WTC11 (cell line): ENCODE measurements around the gene VEPH1. TPM values are rescaled to one million over a fixed set of nuclear protein-coding genes. Genes with fewer than 3 reads are reported as not detected.

Experiments
- CREM ChIP-seq: sonication (generic); formaldehyde crosslinking; IDR thresholded peaks from 2 replicates; pipeline ENCODE4 v1.8.1; 2022; ENCODE audit warnings: mild to moderate bottlenecking, missing genetic modification reagents, moderate library complexity
- FOXP1 ChIP-seq: sonication (generic); formaldehyde crosslinking; IDR thresholded peaks from 2 replicates; pipeline ENCODE4 v1.8.0; 2022; ENCODE audit warnings: missing genetic modification reagents, mild to moderate bottlenecking, moderate library complexity, borderline replicate concordance
- FOXP4 ChIP-seq: sonication (generic); formaldehyde crosslinking; IDR thresholded peaks from 2 replicates; pipeline ENCODE4 v1.8.0; 2022; ENCODE audit warnings: mild to moderate bottlenecking, missing genetic modification reagents
- KAT7 ChIP-seq: sonication (generic); formaldehyde crosslinking; IDR thresholded peaks from 2 replicates; pipeline ENCODE4 v1.8.1; 2023; ENCODE audit warnings: missing genetic modification reagents, mild to moderate bottlenecking, borderline replicate concordance
- MYBL2 ChIP-seq: sonication (generic); formaldehyde crosslinking; IDR thresholded peaks from 2 replicates; pipeline ENCODE4 v1.8.1; 2023; ENCODE audit warnings: mild to moderate bottlenecking, moderate library complexity, missing genetic modification reagents
- NFE2L1 ChIP-seq: sonication (generic); formaldehyde crosslinking; IDR thresholded peaks from 2 replicates; pipeline ENCODE4 v1.8.1; 2023; ENCODE audit warnings: missing genetic modification reagents
- NFYB ChIP-seq: sonication (generic); formaldehyde crosslinking; conservative IDR thresholded peaks from 2 replicates; pipeline ENCODE4 v1.8.0; 2022; ENCODE audit warnings: low read depth, missing genetic modification reagents
- STAT6 ChIP-seq: sonication (generic); formaldehyde crosslinking; conservative IDR thresholded peaks from 2 replicates; pipeline ENCODE4 v1.8.1; 2023; ENCODE audit warnings: mild to moderate bottlenecking, low read depth, missing genetic modification reagents, moderate library complexity
- ZBTB21 ChIP-seq: sonication (generic); formaldehyde crosslinking; IDR thresholded peaks from 2 replicates; pipeline ENCODE4 v1.8.1; 2023; ENCODE audit warnings: mild to moderate bottlenecking, missing genetic modification reagents, borderline replicate concordance
- ZNF281 ChIP-seq: sonication (generic); formaldehyde crosslinking; IDR thresholded peaks from 2 replicates; pipeline ENCODE4 v1.8.0; 2023; ENCODE audit warnings: mild to moderate bottlenecking, missing genetic modification reagents
- ZNF416 ChIP-seq: fragments of 250-450 bp; sonication (Bioruptor Pico); IDR thresholded peaks from 2 replicates; pipeline ENCODE4 v1.9.0; 2021; ENCODE audit warnings: mild to moderate bottlenecking, inconsistent platforms
- ZNF532 ChIP-seq: fragments of 250-450 bp; sonication (Bioruptor Pico); IDR thresholded peaks from 2 replicates; pipeline ENCODE4 v1.9.0; 2021; ENCODE audit warnings: mild to moderate bottlenecking, borderline replicate concordance
- total RNA-seq: library from RNA; stranded (reverse); gene quantifications from 3 replicates; pipeline ENCODE4 v1.2.3, GENCODE V29; 2021
- TF ChIP-seq, protein P1 (sequence below): sonication (generic); formaldehyde crosslinking; IDR thresholded peaks from 2 replicates; pipeline ENCODE4 v1.8.1; 2023; ENCODE audit warnings: mild to moderate bottlenecking, missing genetic modification reagents, borderline replicate concordance
- TF ChIP-seq, protein P2 (sequence below): fragments of 200-600 bp; IDR thresholded peaks from 2 replicates; pipeline ENCODE4 v1.8.0; 2022; ENCODE audit warnings: antibody characterized with exemption
- TF ChIP-seq, protein P3 (sequence below): sonication (generic); formaldehyde crosslinking; IDR thresholded peaks from 2 replicates; pipeline ENCODE4 v1.8.1; 2023; ENCODE audit warnings: mild to moderate bottlenecking, missing genetic modification reagents, moderate library complexity
- TF ChIP-seq, protein P4 (sequence below): fragments of 250-450 bp; sonication (Bioruptor Pico); conservative IDR thresholded peaks from 2 replicates; pipeline ENCODE4 v1.9.0; 2021; ENCODE audit warnings: mild to moderate bottlenecking

Gene VEPH1
- total RNA-seq, 1 experiment from 2014 or later: 10.8 TPM

DNA sequence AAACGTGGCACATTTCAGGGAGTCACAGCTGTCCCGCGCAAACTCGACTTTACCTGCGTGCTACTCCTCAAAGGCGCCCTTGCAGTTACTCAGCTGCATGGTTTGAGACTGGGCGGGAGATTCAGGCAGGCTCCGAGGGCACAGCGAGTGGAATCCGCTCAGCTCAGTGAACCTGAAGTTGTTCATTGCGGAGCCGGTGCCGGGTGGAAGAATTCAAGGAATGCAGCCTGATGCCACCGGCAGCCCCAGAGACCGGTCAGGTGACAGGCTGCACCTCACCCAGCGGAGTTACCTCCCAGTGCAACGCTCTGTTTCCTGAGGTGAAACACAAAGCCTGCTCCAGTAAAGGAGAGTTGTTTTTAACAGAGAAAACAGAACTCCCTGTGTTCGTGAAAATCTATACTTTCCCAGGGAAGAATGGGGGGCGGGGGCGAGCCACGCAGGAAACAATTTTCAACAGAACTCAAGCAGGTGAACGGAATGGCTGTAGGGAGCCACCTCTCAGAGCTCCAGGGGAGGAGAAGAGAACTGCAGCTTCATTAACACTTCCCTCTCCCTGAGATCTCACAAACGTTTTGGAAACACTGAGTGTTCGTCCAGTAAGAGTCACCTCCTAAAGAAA is 3.8 kb downstream of the VEPH1 start (continued):
- TF ChIP-seq, protein P1, sequence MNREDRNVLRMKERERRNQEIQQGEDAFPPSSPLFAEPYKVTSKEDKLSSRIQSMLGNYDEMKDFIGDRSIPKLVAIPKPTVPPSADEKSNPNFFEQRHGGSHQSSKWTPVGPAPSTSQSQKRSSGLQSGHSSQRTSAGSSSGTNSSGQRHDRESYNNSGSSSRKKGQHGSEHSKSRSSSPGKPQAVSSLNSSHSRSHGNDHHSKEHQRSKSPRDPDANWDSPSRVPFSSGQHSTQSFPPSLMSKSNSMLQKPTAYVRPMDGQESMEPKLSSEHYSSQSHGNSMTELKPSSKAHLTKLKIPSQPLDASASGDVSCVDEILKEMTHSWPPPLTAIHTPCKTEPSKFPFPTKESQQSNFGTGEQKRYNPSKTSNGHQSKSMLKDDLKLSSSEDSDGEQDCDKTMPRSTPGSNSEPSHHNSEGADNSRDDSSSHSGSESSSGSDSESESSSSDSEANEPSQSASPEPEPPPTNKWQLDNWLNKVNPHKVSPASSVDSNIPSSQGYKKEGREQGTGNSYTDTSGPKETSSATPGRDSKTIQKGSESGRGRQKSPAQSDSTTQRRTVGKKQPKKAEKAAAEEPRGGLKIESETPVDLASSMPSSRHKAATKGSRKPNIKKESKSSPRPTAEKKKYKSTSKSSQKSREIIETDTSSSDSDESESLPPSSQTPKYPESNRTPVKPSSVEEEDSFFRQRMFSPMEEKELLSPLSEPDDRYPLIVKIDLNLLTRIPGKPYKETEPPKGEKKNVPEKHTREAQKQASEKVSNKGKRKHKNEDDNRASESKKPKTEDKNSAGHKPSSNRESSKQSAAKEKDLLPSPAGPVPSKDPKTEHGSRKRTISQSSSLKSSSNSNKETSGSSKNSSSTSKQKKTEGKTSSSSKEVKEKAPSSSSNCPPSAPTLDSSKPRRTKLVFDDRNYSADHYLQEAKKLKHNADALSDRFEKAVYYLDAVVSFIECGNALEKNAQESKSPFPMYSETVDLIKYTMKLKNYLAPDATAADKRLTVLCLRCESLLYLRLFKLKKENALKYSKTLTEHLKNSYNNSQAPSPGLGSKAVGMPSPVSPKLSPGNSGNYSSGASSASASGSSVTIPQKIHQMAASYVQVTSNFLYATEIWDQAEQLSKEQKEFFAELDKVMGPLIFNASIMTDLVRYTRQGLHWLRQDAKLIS (CRISPR knock-in tag): 0 out of 2 replicates have a peak, but pooled peaks have one; percentile 33
- no peak for TF ChIP-seq NFYB (CRISPR knock-in tag)
- TF ChIP-seq ZNF532 (CRISPR knock-in tag): 0 out of 2 replicates have a peak, but pooled peaks have one; percentile 10
- TF ChIP-seq ZNF281 (CRISPR knock-in tag): 0 out of 2 replicates have a peak, but pooled peaks have one; percentile 65
- TF ChIP-seq, protein P2, sequence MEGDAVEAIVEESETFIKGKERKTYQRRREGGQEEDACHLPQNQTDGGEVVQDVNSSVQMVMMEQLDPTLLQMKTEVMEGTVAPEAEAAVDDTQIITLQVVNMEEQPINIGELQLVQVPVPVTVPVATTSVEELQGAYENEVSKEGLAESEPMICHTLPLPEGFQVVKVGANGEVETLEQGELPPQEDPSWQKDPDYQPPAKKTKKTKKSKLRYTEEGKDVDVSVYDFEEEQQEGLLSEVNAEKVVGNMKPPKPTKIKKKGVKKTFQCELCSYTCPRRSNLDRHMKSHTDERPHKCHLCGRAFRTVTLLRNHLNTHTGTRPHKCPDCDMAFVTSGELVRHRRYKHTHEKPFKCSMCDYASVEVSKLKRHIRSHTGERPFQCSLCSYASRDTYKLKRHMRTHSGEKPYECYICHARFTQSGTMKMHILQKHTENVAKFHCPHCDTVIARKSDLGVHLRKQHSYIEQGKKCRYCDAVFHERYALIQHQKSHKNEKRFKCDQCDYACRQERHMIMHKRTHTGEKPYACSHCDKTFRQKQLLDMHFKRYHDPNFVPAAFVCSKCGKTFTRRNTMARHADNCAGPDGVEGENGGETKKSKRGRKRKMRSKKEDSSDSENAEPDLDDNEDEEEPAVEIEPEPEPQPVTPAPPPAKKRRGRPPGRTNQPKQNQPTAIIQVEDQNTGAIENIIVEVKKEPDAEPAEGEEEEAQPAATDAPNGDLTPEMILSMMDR: no peak
- TF ChIP-seq, protein P3, sequence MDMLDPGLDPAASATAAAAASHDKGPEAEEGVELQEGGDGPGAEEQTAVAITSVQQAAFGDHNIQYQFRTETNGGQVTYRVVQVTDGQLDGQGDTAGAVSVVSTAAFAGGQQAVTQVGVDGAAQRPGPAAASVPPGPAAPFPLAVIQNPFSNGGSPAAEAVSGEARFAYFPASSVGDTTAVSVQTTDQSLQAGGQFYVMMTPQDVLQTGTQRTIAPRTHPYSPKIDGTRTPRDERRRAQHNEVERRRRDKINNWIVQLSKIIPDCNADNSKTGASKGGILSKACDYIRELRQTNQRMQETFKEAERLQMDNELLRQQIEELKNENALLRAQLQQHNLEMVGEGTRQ: peak; percentile 89
- TF ChIP-seq CREM (CRISPR knock-in tag): no peak
- peak; percentile 28; the same call in 1 of the 2 replicates for TF ChIP-seq NFE2L1 (CRISPR knock-in tag)
- TF ChIP-seq ZNF416 (CRISPR knock-in tag): no peak
- peak; percentile 74; the same call in 1 of the 2 replicates for TF ChIP-seq FOXP1
- TF ChIP-seq FOXP4 (CRISPR knock-in tag): no peak
- no peak for TF ChIP-seq STAT6
- 0 out of 2 replicates have a peak, but pooled peaks have one; percentile 39 for TF ChIP-seq KAT7 (CRISPR knock-in tag)
- peak; percentile 64 for TF ChIP-seq MYBL2 (CRISPR knock-in tag)
- TF ChIP-seq, protein P4, sequence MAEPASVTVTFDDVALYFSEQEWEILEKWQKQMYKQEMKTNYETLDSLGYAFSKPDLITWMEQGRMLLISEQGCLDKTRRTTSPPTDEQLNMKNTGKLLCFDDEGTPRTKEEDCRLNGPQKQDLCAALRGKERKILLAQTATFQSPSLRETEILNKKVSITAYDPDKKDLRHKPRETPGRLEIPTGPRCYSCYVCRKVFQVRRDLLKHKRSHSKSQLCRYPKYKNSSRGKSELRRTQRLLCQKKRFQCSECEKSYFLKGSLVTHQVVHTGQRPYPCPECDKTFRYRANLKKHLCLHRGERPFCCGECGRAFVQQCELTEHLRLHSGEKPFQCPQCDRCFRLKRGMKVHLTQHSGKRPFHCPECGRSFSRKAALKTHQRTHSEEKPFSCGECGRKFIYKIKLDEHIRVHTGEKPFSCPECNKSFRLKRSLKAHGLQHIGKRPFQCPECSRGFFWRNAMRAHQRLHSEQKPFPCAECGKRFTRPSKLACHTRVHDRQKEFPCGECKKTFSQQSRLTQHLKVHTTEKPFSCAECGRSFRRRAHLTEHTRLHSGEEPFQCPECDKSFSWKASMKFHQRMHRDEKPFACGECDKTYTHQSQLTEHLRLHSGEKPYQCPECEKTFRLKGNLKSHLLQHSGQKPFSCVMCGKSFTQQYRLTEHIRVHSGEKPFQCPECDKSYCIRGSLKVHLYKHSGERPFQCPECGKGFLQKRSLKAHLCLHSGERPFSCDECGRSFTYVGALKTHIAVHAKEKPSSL (CRISPR knock-in tag): no peak
- TF ChIP-seq ZBTB21 (CRISPR knock-in tag): no peak
